ENCODE measurements around the gene PITRM1. TPM values are rescaled to one million over a fixed set of nuclear protein-coding genes. Genes with fewer than 3 reads are reported as not detected.

The PITRM1 gene
- total and polyA plus RNA-seq, 2 donors (not counting 3 experiments of a cell fraction or from before 2014, with no cell fraction given) = 83.2 to 145 TPM

- H3K27ac ChIP-seq (ENCODE audit: insufficient read depth, low read depth, low read length) = no peak overlapping the region
- FAIRE-seq (no peak), DNase-seq (ENCODE audit: low read depth, low spot score) (no peak)
- no peak overlapping the region for H2AFZ ChIP-seq (ENCODE audit: low read depth, low read length)
- H3K9ac ChIP-seq (replicated peaks; ENCODE audit: extremely low read depth, insufficient read depth, low read length) = no peak overlapping the region
- H3K9me3 ChIP-seq (replicated peaks; ENCODE audit: control insufficient read depth, insufficient read depth, low read length) = no peaks in the 10 kb centered on the region
- peaks cover 49% of the 10 kb centered on the region for H3K79me2 ChIP-seq (ENCODE audit: control insufficient read depth, insufficient read depth, low read length)
- peaks cover 14% of the 10 kb centered on the region for H3K4me1 ChIP-seq (ENCODE audit: control insufficient read depth, extremely low read depth, insufficient read depth, low read length)
- no peak overlapping the region for H3K4me2 ChIP-seq (ENCODE audit: insufficient read depth, low read length)
- H3K9me1 ChIP-seq (replicated peaks; ENCODE audit: control insufficient read depth, extremely low read depth, insufficient read depth, low read length) = no peaks in the 10 kb centered on the region
- dilution Hi-C loops (cut with MboI; ENCODE audit: extremely low pct_ligation_motif_present, low sequenced_read_pairs) (no loop called here), intact Hi-C loops (cut with micrococcal nuclease) (no loop called here)
- no peak for TF ChIP-seq FOS (IDR thresholded peaks at IDR 0.05; ENCODE audit: borderline replicate concordance, insufficient read depth, low read length)
- no peak for TF ChIP-seq MAX (IDR thresholded peaks at IDR 0.05; ENCODE audit: insufficient read depth, insufficient read length)
- TF ChIP-seq POLR2A (IDR thresholded peaks at IDR 0.05; ENCODE audit: low read depth, low read length) = no peak
- TF ChIP-seq MYC (IDR thresholded peaks at IDR 0.05; ENCODE audit: low read depth, low read length) = no peak
- no peak for TF ChIP-seq CTCF (IDR thresholded peaks at IDR 0.05; ENCODE audit: extremely low read depth in 1 of 2, insufficient read depth in 1 of 2, low read depth in 1 of 2, low read length in 2 of 2)
- no peak for TF ChIP-seq JUN (IDR thresholded peaks at IDR 0.05; ENCODE audit: borderline replicate concordance, insufficient read depth, insufficient read length, low read depth)
- TF ChIP-seq POLR2AphosphoS5 (IDR thresholded peaks at IDR 0.05; ENCODE audit: insufficient read depth, low read depth, low read length) = no peak
- no peak for TF ChIP-seq EZH2 (IDR thresholded peaks at IDR 0.05; ENCODE audit: borderline replicate concordance, low read depth, low read length, severe bottlenecking)
- no peak for TF ChIP-seq GATA2 (IDR thresholded peaks at IDR 0.05; ENCODE audit: insufficient read depth, insufficient read length, low read depth, low read length)
- H3K27me3 ChIP-seq (ENCODE audit: control insufficient read depth in 2 of 2, insufficient read depth in 2 of 2, low read length in 2 of 2) = no peaks in the 10 kb centered on the region
- POLR2A ChIA-PET = no interaction called here
- H3K4me3 ChIP-seq (replicated peaks in 1 of 3; ENCODE audit: insufficient read depth in 1 of 3, low read depth in 1 of 3, low read length in 3 of 3) = no peak overlapping the region
- BruUV-seq (replicated peaks) = no TSS peak
- peaks cover 34 to 49% of the 10 kb centered on the region in 2 experiments for H3K36me3 ChIP-seq (ENCODE audit: control insufficient read depth in 2 of 2, extremely low read depth in 1 of 2, insufficient read depth in 2 of 2, low read length in 2 of 2)
- no peaks in the 10 kb centered on the region for H4K20me1 ChIP-seq (replicated peaks; ENCODE audit: control insufficient read depth, extremely low read depth, insufficient read depth, low read length)
- CTCF ChIA-PET = interaction anchor here (1.3 kb wide), 1 partner anchor 24 kb away, joined by 3 read pairs; no protein-coding TSS in a partner anchor
These were observed 68.2 kb downstream of the PITRM1 start for GRCh38 chr10:3104251-3104918.

Measured in endothelial cell of umbilical vein (primary cell).